Activated T-cell treated with anti-CD3 and anti-CD28 coated beads for 24 hours (primary cell): ENCODE data around the gene LGALS7.

Experiments used
- DNase-seq: peaks from one replicate; pipeline ENCODE4 v3.0.0-alpha.2; 2020; ENCODE audit warnings: low read depth

Gene LGALS7

DNA sequence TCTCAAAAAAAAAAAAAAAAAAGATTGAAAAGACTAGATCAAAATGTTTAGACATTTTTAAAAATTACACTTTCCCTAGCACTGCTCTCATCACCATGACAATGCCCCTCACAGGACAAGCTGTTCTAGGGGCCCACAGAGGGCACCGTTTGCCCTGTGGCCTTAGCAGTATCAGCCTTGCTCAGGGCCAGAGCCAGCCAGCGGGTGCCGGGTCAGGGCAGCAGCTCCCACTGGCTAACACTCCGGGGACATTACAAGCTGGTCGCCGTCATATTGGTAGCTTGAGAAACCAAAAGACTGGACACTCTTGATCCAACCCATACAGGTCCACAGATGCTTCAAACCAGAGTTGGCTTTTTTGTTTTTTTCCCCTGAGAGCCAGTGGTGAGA lies 47.0 kb downstream of the LGALS7 start:
- no peak for DNase-seq

DNA sequence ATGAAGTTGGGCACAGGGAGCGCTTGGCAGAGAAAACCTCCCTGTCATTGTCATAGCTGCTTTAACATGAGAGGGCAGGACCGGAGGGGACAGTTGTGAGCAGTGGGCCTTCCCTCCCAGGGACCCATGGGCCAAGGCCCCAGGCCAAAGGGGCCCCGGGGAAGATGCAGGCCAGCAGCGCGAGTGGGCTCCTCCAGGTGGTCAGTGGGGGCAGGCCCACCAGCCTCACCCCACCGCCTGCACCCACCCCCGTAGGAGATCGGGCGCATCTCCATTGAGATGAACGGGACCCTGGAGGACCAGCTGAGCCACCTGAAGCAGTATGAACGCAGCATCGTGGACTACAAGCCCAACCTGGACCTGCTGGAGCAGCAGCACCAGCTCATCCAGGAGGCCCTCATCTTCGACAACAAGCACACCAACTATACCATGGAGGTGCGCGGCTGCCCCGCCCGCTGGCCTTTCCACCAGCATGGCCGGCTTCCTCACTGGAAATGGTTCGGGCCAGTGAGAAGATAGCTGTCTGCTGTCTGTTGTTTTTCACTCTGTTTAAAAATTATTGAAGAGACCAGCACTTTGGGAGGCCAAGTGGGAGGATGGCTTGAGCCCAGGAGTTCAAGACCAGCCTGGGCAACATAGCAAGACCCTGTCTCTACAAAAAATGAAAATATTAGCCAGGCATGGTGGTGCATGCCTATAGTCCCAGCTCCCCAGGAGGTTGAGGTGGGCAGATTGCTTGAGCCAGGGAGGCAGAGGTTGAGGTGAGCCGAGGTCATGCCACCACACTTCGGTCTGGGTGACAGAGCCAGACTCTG lies 47.6 kb downstream of the LGALS7 start:
- no peak for DNase-seq

DNA sequence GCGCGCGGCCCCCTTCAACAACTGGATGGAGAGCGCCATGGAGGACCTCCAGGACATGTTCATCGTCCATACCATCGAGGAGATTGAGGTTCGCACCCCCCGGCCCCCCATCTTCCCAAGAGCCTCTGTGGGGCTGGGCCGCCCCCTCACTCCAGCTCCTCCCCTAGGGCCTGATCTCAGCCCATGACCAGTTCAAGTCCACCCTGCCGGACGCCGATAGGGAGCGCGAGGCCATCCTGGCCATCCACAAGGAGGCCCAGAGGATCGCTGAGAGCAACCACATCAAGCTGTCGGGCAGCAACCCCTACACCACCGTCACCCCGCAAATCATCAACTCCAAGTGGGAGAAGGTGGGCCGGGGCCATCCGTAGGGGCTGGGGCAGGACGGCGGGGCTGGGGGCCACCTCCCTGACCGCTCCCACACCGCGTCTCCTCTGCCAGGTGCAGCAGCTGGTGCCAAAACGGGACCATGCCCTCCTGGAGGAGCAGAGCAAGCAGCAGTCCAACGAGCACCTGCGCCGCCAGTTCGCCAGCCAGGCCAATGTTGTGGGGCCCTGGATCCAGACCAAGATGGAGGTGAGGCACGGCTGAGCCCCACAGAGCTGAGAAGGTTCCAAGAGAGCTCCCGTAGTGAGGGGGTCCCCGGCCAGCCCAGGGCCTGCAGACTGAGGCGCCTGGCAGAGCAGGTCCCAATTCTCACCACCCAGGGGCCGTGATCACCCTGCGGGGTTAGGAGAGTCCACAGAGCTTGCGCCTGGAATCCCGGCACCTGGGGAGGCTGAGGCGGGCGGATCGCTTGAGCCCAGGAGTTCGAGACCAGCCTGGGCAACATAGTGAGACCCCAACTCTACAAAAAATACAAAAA lies 49.1 kb downstream of the LGALS7 start:
- DNase-seq, result no peak

DNA sequence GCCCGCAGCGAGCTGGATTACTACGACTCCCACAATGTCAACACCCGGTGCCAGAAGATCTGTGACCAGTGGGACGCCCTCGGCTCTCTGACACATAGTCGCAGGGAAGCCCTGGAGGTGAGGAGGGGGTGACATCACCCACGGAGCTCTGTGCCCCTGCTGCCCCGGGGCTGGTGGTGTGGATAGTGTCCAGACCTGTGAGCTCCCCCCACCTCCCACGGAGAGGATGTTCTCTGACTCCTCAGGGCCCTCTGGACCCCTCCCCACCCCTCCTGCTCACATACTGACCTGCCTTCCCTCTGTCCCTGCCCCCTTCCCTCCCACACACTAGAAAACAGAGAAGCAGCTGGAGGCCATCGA lies 49.7 kb downstream of the LGALS7 start:
- DNase-seq, result no peak

DNA sequence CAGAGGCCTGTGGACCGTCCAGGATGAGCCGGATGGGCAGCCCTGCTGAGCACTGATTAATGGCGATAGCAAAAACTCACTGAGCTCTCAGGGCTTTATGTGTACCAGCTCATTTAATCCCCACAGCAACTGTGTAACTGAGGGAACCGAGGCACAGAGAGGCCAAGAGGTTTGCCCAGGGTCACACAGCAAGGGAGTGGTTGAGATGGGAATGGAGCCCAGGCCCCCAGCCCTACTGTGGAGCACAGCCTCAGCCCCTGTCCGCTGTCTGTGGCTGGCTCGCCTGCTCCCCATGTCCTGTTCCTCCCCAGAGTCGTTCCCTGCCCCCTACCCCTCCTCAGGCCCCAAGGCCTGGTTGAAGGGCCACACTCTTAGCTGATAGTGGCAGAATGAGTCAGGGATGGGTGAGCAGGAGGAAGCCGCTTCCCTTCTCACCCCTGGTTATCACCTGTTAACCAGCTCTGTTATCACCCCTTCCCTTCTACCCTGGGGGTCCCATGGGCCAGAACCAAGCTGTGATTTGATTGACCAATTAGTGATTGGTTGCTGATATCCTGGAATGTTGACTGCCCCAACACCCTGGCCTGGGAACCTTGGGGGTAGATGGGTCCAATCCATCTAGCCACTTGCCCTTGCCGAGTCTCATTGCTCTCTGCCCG lies 50.2 kb downstream of the LGALS7 start:
- no peak for DNase-seq

DNA sequence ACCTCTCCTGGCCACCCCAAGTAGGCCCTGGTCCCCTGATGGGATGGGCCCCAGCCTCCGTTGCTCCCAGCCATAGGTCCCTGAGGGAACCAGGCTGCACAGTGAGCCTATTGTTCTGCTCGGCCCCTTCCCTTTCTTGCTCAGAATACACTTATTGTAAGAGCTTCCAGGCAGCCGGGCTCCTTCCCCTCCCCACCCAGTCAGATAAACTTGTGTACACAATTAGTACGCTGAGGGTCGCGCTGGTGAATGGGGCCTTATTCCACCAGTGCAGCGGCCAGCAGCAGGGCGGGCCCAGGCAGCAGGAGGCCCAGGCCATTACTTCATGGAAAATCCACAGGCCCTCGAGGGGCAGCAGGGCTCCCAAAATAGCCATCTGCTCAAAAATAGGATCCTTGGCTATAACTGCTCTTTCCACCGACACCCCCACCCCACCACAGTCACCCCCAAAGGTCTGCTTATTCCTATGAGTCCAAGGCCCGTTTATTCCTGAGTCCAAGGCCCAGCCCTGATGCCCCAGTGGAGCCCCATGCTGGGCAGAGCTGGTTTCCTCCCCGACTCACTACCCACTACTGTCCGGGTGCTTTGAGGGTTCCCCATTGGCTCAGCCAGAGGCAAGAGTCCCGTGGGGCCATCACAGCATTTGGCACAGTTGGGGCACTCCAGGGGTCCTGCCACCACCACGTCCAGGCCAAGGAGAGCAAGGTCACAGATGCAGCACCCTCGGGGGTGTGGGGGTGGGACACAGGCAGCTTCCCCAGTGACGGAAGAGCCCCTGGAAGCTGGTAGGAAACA lies 51.1 kb downstream of the LGALS7 start:
- DNase-seq, result no peak

DNA sequence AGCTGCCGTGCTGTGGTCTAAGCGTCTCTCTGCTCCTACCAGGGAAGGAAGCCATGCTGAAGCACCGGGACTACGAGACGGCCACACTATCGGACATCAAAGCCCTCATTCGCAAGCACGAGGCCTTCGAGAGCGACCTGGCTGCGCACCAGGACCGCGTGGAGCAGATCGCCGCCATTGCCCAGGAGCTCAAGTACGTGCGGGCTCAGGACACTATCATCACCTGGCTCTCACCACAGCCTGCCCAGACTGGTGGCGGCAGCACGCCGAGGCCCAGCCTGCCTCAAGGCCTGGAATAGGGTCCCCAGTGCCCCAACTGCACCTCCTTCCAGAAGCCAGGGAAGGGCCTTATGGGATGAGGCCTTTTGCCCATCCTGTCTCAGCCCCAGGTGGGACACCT lies 51.8 kb downstream of the LGALS7 start:
- DNase-seq, result no peak
